Smooth muscle cell of the brain vasculature (primary cell): ENCODE measurements around the gene MZT2B.
A peak's percentile ranks its signal among the peaks of the same experiment; 100 is the strongest.
"Not testable (repeated sequence)": the region's sequence is repeated elsewhere in the genome, so short reads cannot be mapped to it uniquely, and the experiment has no call there.

Experiments
- DNase-seq: peaks from one replicate; pipeline ENCODE4 v3.0.0-alpha.2; 2012; ENCODE audit warnings: low read depth, low spot score

MZT2B gene

GRCh38 chr2:130180404-130181324 is 1.4 kb upstream of the MZT2B start:
- DNase-seq, result not testable (repeated sequence)

- peak; percentile 92 for DNase-seq
Observed at GRCh38 chr2:130181325-130181879, 660 bp upstream of the MZT2B start, which contains the start of gene SMPD4. SMPD4 (minus strand) TSS chr2:130181602; CDS start chr2:130176592, 5,010 bp downstream.

DNA sequence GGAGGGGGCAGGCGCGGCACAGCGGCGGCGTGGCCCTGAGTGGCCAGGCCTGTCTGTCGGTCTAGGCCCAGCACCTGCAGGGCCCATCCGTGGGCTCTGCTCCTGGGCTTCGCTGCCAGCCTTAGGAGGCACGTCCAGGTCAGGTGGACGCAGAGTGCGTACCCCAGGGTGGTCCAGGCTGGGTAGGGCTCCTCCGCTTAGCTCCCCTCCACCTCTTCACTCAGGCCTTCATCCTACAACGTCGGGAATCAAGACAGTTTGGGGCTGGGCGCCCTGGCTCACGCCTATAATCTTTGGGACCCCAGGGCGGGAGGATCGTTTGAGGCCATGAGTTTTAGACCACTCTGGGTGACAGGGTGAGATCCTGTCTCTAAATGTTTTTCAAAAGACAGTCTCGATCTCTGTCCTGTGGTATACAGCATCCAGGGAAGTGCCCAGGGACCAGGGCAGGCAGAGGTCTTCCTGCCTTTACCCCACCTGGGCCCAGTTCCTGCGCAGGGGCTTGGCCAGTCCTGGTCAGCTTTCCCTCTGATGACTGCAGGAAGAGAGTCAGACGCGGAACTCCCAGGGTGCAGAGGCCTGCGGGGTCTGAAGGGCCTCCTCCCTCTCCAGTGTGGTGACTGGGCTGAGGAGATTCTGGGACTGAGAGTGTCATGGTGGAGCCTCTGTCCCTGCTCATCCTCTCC is 907 bp downstream of the MZT2B start:
- not testable (repeated sequence) for DNase-seq

- DNase-seq, result no peak
Observed at GRCh38 chr2:130183512-130184373, 1.7 kb downstream of the MZT2B start.

DNA sequence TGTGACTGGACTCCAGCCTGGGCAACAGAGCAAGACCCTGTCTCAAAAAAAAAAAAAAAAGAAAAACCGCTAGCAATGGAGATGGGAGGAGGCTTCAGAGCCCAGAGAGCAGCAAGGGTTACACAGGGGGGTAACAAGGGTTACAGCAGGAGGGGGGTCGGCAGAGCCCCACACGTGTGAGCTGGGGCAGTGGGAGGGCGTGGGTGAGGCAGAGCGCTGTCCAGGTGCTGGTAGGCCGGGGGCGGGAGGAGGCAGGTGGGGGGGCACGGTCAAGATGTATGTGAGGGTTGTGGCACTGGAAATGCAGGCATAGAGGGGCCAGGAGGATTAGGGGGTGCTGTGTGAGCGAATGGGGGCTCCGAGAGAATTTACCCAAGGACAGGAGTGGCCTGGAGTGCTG is 3.4 kb downstream of the MZT2B start:
- no peak for DNase-seq

DNA sequence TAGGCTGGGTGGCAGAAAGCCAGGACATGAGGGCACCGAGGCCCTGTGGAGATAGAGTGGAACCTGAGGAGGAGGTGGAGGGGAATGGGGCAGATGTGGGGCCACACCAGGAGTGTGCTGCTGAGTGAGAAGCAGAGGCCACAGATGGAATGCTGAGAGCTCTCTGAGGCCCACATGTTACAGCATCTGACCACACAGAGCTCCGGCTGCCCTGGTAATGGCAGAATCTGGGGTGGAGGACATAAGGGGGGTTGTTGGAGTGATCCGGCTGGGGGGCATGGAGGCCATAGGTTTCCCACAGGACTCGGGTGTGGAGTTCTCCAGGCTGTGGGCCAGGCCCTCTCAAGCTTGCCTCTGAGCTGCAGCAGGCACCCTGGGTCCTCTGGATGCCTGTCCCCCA is 3.8 kb downstream of the MZT2B start:
- no peak for DNase-seq

- no peak for DNase-seq
Observed at GRCh38 chr2:130186391-130186790, 4.3 kb downstream of the MZT2B start.

DNA sequence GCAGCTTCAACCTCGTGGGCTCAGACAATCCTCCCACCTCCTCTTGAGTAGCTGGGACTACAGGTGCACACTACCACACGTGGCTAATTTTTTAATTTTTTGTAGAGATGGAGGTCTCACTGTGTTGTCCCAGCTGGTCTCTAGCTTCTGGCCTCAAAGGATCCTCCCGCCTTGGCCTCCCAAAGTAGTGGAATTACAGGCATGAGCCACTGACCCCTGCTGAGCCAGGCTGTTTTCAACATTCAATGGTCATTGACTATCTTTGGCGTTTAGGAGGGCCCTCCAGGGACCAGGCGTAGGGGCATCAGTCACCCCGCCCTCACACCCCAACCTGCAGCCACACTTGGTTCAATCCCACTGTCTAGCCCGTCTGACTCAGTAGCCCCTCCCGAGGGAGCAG is 5.2 kb downstream of the MZT2B start:
- no peak for DNase-seq

GRCh38 chr2:130187859-130188792 is 6.1 kb downstream of the MZT2B start:
- not testable (repeated sequence) for DNase-seq

GRCh38 chr2:130188958-130189357 is 6.9 kb downstream of the MZT2B start:
- DNase-seq, result not testable (repeated sequence)

DNA sequence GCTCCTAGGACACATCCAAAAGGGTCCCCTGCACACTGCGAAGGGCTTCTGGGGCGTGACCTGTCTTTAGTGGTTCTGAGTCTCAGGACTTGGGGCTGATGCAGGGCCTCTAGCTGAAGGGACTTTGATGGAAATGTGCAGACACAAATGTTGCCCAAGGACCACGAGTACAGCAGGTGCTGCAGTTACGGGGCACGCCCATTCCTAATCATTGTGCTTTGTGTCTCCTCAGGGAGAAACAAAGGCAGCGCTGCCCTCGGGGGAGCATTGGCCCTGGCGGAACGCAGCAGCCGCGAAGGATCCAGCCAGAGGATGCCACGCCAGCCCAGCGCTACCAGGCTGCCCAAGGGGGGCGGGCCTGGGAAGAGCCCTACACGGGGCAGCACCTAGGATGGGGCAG is 8.2 kb downstream of the MZT2B start:
- DNase-seq, result no peak

DNA sequence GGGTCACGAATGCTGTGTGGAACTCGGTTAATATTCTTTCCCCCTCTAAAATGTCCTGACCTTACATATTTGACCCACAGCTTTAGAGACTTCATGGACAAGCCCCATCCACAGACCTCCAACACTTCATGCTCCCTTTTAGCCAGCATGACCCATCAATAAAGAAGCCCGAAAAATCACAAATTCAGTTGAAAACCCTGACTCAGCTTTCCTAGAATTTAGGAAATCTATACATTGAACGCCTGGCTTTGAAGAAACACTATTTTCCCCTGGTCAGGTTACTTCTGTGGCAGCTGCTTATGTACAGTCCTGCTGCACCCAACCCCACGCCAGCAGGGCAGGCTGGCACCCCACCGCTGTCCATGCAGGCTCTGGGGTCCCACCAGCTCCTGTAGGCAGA is 9.3 kb downstream of the MZT2B start:
- not testable (repeated sequence) for DNase-seq

GRCh38 chr2:130192451-130192850 is 10.4 kb downstream of the MZT2B start:
- not testable (repeated sequence) for DNase-seq

DNA sequence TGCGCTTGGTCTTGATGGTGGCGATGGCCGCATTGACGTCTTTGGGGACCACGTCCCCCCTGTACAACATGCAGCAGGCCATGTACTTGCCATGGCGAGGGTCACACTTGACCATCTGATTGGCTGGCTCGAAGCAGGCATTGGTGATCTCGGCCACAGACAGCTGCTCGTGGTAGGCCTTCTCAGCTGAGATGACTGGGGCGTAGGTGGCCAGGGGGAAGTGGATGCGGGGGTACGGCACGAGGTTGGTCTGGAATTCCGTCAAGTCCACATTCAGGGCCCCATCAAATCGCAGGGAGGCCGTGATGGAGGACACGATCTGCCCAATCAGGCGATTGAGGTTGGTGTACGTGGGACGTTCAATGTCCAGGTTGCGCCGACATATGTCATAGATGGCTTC is 11.8 kb downstream of the MZT2B start:
- DNase-seq, result not testable (repeated sequence)

GRCh38 chr2:130195089-130195635 is 13.1 kb downstream of the MZT2B start:
- not testable (repeated sequence) for DNase-seq

DNA sequence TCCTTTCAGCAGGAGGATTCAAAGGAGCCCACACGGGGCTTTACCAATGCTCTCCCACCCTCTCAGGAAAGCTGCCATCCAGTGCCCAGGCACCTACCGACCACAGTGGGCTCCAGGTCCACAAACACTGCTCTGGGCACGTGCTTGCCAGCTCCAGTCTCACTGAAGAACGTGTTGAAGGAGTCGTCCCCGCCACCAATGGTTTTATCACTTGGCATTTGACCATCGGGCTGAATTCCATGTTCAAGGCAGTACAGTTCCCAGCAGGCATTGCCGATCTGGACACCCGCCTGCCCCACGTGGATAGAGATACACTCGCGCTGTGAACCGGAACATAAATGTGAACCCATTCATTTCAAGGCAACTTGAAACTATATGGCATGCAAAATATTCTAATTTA is 14.0 kb downstream of the MZT2B start:
- DNase-seq, result not testable (repeated sequence)

- no peak for DNase-seq
Observed at GRCh38 chr2:130198343-130198742, 16.3 kb downstream of the MZT2B start, which contains the start of gene TUBA3E. TUBA3E (minus strand) TSS chr2:130198439; CDS start chr2:130198360, 79 bp downstream.

DNA sequence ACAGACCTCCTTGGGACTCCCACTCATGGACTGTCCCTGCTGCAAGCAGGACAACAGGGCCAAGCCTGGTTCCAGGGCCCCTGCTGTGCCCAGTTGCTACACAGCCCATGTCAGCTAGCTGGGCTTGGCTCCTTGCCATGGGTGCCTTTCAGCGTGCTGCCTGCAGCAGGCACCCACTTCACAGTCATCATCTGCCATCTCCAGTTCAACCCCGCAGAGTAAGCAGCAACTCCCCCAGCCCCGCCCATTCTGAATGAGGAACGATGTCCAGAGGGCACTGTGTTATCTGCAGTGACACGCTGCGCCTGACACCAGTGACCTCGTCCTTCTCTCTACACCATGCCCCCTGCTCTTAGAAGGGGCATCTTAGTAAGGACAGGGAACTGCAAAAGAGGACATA is 20.5 kb downstream of the MZT2B start:
- DNase-seq, result not testable (repeated sequence)

- DNase-seq, result not testable (repeated sequence)
Observed at GRCh38 chr2:130203150-130203549, 21.1 kb downstream of the MZT2B start.

DNA sequence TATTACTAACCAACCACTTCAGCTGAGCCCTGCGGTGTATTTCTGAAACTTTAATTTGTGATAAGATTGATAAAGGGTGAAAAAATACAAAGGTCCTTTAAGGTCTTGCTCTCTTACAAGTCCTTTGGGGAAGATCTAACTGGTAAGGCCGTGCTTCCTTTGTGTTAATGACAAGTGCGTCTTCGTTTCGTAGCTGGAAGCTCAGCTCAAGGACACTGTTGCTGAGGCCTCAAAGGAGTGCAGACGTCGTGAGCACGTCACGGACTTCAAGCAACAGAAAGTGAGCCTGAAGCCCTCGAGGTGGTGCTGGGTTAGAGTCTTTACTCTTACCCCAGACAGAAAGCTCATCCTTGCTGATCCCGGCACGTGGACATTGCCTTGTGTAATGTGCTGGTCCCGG is 25.0 kb downstream of the MZT2B start:
- not testable (repeated sequence) for DNase-seq
